ENCODE measurements around the gene KAT6B.

DNA sequence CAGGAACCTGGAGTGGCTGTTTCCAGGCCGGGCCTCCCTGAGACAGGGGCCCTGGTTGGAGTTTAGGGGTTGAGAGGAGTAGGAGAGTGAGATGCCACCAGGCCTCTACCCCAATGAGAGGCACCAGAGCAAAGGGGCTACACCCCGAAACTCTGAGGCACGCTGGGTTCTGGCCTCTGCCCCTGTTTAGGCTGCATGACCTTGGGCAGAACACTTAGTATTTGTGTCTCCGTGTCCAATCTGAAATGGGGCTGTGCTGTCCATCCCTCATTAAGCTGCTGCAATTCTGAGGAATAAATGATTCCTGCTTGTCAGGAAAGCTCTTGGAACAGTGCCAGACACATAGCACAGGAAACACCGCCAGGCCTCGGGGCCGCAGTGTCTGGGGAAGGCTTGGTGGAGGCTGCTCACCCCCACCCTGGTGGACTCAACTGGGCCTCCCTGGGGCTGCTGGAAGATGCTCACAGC lies 244.6 kb downstream of the KAT6B start:
- TF ChIP-seq, protein P1, sequence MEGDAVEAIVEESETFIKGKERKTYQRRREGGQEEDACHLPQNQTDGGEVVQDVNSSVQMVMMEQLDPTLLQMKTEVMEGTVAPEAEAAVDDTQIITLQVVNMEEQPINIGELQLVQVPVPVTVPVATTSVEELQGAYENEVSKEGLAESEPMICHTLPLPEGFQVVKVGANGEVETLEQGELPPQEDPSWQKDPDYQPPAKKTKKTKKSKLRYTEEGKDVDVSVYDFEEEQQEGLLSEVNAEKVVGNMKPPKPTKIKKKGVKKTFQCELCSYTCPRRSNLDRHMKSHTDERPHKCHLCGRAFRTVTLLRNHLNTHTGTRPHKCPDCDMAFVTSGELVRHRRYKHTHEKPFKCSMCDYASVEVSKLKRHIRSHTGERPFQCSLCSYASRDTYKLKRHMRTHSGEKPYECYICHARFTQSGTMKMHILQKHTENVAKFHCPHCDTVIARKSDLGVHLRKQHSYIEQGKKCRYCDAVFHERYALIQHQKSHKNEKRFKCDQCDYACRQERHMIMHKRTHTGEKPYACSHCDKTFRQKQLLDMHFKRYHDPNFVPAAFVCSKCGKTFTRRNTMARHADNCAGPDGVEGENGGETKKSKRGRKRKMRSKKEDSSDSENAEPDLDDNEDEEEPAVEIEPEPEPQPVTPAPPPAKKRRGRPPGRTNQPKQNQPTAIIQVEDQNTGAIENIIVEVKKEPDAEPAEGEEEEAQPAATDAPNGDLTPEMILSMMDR (IDR thresholded peaks at IDR 0.05): no peak
- no peak for TF ChIP-seq ZFX (IDR thresholded peaks at IDR 0.05; ENCODE audit: borderline replicate concordance)

Data from 22Rv1 (cell line).